ENCODE measurements around the gene GUCY1A2.
"Not testable (repeated sequence)": the region's sequence is repeated elsewhere in the genome, so short reads cannot be mapped to it uniquely, and the experiment has no call there.

GRCh38 chr11:107051332-107051731, 33.1 kb upstream of the GUCY1A2 start:
- TF ChIP-seq, protein P1, sequence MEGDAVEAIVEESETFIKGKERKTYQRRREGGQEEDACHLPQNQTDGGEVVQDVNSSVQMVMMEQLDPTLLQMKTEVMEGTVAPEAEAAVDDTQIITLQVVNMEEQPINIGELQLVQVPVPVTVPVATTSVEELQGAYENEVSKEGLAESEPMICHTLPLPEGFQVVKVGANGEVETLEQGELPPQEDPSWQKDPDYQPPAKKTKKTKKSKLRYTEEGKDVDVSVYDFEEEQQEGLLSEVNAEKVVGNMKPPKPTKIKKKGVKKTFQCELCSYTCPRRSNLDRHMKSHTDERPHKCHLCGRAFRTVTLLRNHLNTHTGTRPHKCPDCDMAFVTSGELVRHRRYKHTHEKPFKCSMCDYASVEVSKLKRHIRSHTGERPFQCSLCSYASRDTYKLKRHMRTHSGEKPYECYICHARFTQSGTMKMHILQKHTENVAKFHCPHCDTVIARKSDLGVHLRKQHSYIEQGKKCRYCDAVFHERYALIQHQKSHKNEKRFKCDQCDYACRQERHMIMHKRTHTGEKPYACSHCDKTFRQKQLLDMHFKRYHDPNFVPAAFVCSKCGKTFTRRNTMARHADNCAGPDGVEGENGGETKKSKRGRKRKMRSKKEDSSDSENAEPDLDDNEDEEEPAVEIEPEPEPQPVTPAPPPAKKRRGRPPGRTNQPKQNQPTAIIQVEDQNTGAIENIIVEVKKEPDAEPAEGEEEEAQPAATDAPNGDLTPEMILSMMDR (conservative IDR thresholded peaks at IDR 0.05; ENCODE audit: low read depth, low read length), result not testable (repeated sequence)
- not testable (repeated sequence) for TF ChIP-seq EZH2 (IDR thresholded peaks at IDR 0.05; ENCODE audit: borderline replicate concordance, low read depth, low read length, poor library complexity, severe bottlenecking)
